HepG2 (cell line): ENCODE data around the gene KIRREL3. TPM values are rescaled to one million over a fixed set of nuclear protein-coding genes. Genes with fewer than 3 reads are reported as not detected.

Experiments used
- ATAC-seq: fragments of 200-7000 bp; cut with Tn5 transposase; 3 replicates; pipeline ENCODE4 v1.9.1; 2020; ENCODE audit warnings: mild to moderate bottlenecking, moderate library complexity
- BruUV-seq: library from RNA; stranded (reverse); fragments of 400-500 nt; replicated peaks from 2 replicates; lab custom pipeline; 2021; lab: Mats Ljungman, UMichigan
- CTCF ChIA-PET: fragments of 300-600 bp; formaldehyde crosslinking; extraction: SDS; loops from one replicate; lab custom pipeline; 2021; ENCODE audit warnings: low total read pairs, inconsistent platforms, low intra/inter-chr PET ratio; lab: Yijun Ruan, JAX
- POLR2A ChIA-PET: fragments of 350-600 bp; sonication (Branson Sonifier 250); formaldehyde crosslinking; loops from one replicate; lab custom pipeline; 2020; ENCODE audit warnings: antibody characterized with exemption, inconsistent platforms; lab: Yijun Ruan, JAX
- DNase-seq: peaks from one replicate; pipeline ENCODE4 v3.0.0-alpha.2; 2015; ENCODE audit warnings: low spot score
- FAIRE-seq: peaks from 3 replicates; lab custom pipeline; 2011; peaks lifted over from hg19 to GRCh38; lab: Jason Lieb, UNC
- H2AFZ ChIP-seq: one replicate; pipeline ENCODE4 v1.6.1; 2011; ENCODE audit warnings: low read length, inconsistent platforms
- H3K27ac ChIP-seq: fragments of 300-600 bp; 3 replicates; pipeline ENCODE4 v1.8.0; 2011; ENCODE audit warnings: mixed run types, mild to moderate bottlenecking, mixed read lengths, low read length, inconsistent platforms; ENCODE audit not compliant: insufficient read depth; ENCODE audit errors: extremely low read length
- H3K27me3 ChIP-seq, 2 experiments: fragments of 200-600 bp in 1 of 2; 2 replicates in 1 of 2; 3 replicates in 1 of 2; pipeline versions ENCODE4 v1.6.0 to v1.8.0; 2011; ENCODE audit warnings: low read length in 2 of 2, mild to moderate bottlenecking in 2 of 2, moderate library complexity in 2 of 2, inconsistent platforms in 1 of 2; ENCODE audit not compliant: insufficient read depth in 2 of 2, control insufficient read depth in 1 of 2
- H3K36me3 ChIP-seq, 2 experiments: fragments of 200-600 bp in 1 of 2; replicated peaks in 1 of 2; 2 replicates in 1 of 2; 3 replicates in 1 of 2; pipeline versions ENCODE4 v1.5.1 to v1.8.0; 2011; ENCODE audit warnings: low read length in 2 of 2, inconsistent platforms in 1 of 2; ENCODE audit not compliant: insufficient read depth in 2 of 2, control insufficient read depth in 1 of 2
- H3K4me1 ChIP-seq: 2 replicates; pipeline ENCODE4 v1.5.1; 2012; ENCODE audit warnings: low read length, inconsistent platforms; ENCODE audit not compliant: insufficient read depth
- H3K4me2 ChIP-seq: 2 replicates; pipeline ENCODE4 v1.6.0; 2011; ENCODE audit warnings: low read depth, low read length, inconsistent platforms
- H3K4me3 ChIP-seq, 3 experiments: fragments of 200-600 bp in 1 of 3; sonication (generic), shearing (Covaris generic) in 1 of 3; replicated peaks in 1 of 3; 2 replicates each; pipeline ENCODE4 v1.5.1; 2011 to 2016; ENCODE audit warnings: low read length in 3 of 3, inconsistent platforms in 2 of 3, low read depth in 2 of 3, mild to moderate bottlenecking in 2 of 3, control low read depth in 1 of 3, mixed read lengths in 1 of 3; ENCODE audit not compliant: insufficient read depth in 1 of 3
- H3K79me2 ChIP-seq: one replicate; pipeline ENCODE4 v1.6.1; 2011; ENCODE audit warnings: low read length, inconsistent platforms; ENCODE audit not compliant: insufficient read depth
- H3K9ac ChIP-seq: 2 replicates; pipeline ENCODE4 v1.6.0; 2011; ENCODE audit warnings: mild to moderate bottlenecking, low read depth, low read length, inconsistent platforms; ENCODE audit not compliant: insufficient read depth
- H3K9me3 ChIP-seq: 2 replicates; pipeline ENCODE4 v1.5.1; 2012; ENCODE audit warnings: mild to moderate bottlenecking, low read length
- H4K20me1 ChIP-seq: 2 replicates; pipeline ENCODE4 v1.6.0; 2011; ENCODE audit warnings: inconsistent platforms, mild to moderate bottlenecking, low read length, moderate library complexity; ENCODE audit not compliant: insufficient read depth
- ATAD3A ChIP-seq: sonication (generic); formaldehyde crosslinking; IDR thresholded peaks from 2 replicates; pipeline ENCODE4 v1.4.0; 2020; ENCODE audit warnings: missing genetic modification reagents
- BRD4 ChIP-seq: sonication (generic); formaldehyde crosslinking; IDR thresholded peaks from 2 replicates; pipeline ENCODE4 v1.4.0; 2020; ENCODE audit warnings: missing genetic modification reagents
- FOXK1 ChIP-seq: sonication (generic); formaldehyde crosslinking; IDR thresholded peaks from 2 replicates; pipeline ENCODE4 v1.4.0; 2020; ENCODE audit warnings: low read depth, missing genetic modification reagents, borderline replicate concordance
- MIER2 ChIP-seq: IDR thresholded peaks from 2 replicates; pipeline ENCODE4 v1.6.1; 2016; ENCODE audit warnings: missing biosample characterization, missing genetic modification reagents
- SP1 ChIP-seq, 2 experiments: fragments of 450-650 bp in 1 of 2; sonication (generic) in 1 of 2; formaldehyde crosslinking in 1 of 2; IDR thresholded peaks; 2 replicates each; pipeline versions ENCODE4 v1.4.0 to v1.6.1; 2016 to 2020; ENCODE audit warnings: missing genetic modification reagents in 1 of 2
- SPEN ChIP-seq: sonication (generic); formaldehyde crosslinking; IDR thresholded peaks from 2 replicates; pipeline ENCODE4 v1.5.1; 2020; ENCODE audit warnings: low read depth, mild to moderate bottlenecking, missing genetic modification reagents
- TCF7 ChIP-seq: sonication (generic); IDR thresholded peaks from 2 replicates; pipeline ENCODE4 v1.6.1; 2016; ENCODE audit warnings: antibody characterized with exemption, low read depth
- TGIF2 ChIP-seq: IDR thresholded peaks from 2 replicates; pipeline ENCODE4 v1.6.1; 2016; ENCODE audit warnings: control low read depth, missing compliant biosample characterization
- ZNF230 ChIP-seq: sonication (generic); formaldehyde crosslinking; IDR thresholded peaks from 2 replicates; pipeline ENCODE4 v1.4.0; 2020; ENCODE audit warnings: mild to moderate bottlenecking, missing genetic modification reagents
- ZNF660 ChIP-seq: sonication (generic); formaldehyde crosslinking; IDR thresholded peaks from 2 replicates; pipeline ENCODE4 v1.5.1; 2020; ENCODE audit warnings: mild to moderate bottlenecking, low read depth, missing genetic modification reagents, borderline replicate concordance
- WGBS: methylation state at CpG from one replicate; pipeline ENCODE4 v1.1.6; 2017; ENCODE audit warnings: low lambda C conversion rate; 5-methylcytosine and 5-hydroxymethylcytosine counted together
- in situ Hi-C: cut with HindIII; loops from 2 replicates; pipeline ENCODE4 v1.10.0; 2017; ENCODE audit warnings: low pct_unique_long_range_greater_than_20kb; ENCODE audit not compliant: extremely low pct_ligation_motif_present
- intact Hi-C: fragments of 100-400 bp; cut with micrococcal nuclease; formaldehyde crosslinking; loops from one replicate; pipeline ENCODE4 v1.10.0; 2022; ENCODE audit not compliant: unreplicated experiment
- polyA plus RNA-seq, 8 experiments: library from polyadenylated mRNA; depleted of rRNA in 3 of 8; stranded (reverse) in 7 of 8; unstranded in 1 of 8; fragments of >200 nt; fragmentation: Illumina TruSeq in 4 of 8; extraction: Trizol in 4 of 8; gene quantifications; 2 replicates each; pipeline versions ENCODE4 v1.2.1 to v1.2.3, GENCODE V29; 2011 to 2016; ENCODE audit warnings: low read depth in 4 of 8, missing spikeins in 1 of 8, mixed read lengths in 1 of 8; ENCODE audit not compliant: insufficient read depth in 1 of 8
- total RNA-seq, 5 experiments: library from RNA; depleted of rRNA; stranded (reverse); fragments of >200 nt; fragmentation: Illumina TruSeq; extraction: Trizol; gene quantifications; 2 replicates each; pipeline ENCODE4 v1.2.3, GENCODE V29; 2016; ENCODE audit warnings: low read depth in 1 of 5
- TF ChIP-seq, protein P1 (sequence below): sonication (generic); formaldehyde crosslinking; IDR thresholded peaks from 2 replicates; pipeline ENCODE4 v1.9.0; 2021; ENCODE audit warnings: missing genetic modification reagents, mild to moderate bottlenecking, borderline replicate concordance
- TF ChIP-seq, protein P2 (sequence below), 2 experiments: fragments of 450-650 bp in 1 of 2; sonication (generic) in 1 of 2; formaldehyde crosslinking in 1 of 2; IDR thresholded peaks; 2 replicates each; pipeline versions ENCODE4 v1.6.1 to v1.8.0; 2016 to 2022; ENCODE audit warnings: antibody characterized with exemption in 1 of 2, mild to moderate bottlenecking in 1 of 2, missing genetic modification reagents in 1 of 2
- TF ChIP-seq, protein P3 (sequence below): sonication (generic); formaldehyde crosslinking; IDR thresholded peaks from 2 replicates; pipeline ENCODE4 v1.4.0; 2020; ENCODE audit warnings: missing genetic modification reagents

KIRREL3 gene
- total and polyA plus RNA-seq, 2 of the 13 experiments (the other 11 are each of a cell fraction or from before 2014, with no cell fraction given) = not detected

DNA sequence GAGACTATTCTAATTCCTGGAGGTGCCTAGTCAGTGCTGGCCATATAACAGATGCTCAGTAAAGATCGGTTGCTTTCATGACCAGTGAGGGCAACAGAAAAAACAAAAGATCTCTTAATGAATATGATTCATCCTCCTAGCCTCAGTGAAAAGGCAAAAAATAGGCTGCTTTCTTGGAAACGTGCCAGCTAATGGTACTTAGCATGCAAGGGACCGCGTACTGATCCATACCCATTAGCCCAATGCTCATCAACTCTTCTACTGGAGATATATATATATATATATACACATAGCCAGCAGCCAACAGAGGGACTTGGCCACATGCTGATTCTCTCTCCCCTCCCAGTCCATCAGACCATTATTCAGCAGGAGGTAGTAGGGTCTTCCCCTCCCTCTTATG, 320.4 kb downstream of the KIRREL3 start:
- in situ Hi-C loops (no loop called here), intact Hi-C loops (no loop called here)
- Histone ChIP-seq H3K9me3 (no peaks in the 10 kb centered on the region), H3K27me3 (peaks cover 3 to 31% of the 10 kb centered on the region in 2 experiments; a peak in 4 of 5 replicates), H3K4me1 (no peaks in the 10 kb centered on the region), H3K36me3 (no peaks in the 10 kb centered on the region), H2AFZ (no peak overlapping the region), H4K20me1 (no peaks in the 10 kb centered on the region), H3K27ac (no peak overlapping the region), H3K9ac (no peak overlapping the region), H3K4me3 (no peak overlapping the region), H3K4me2 (no peak overlapping the region), H3K79me2 (no peaks in the 10 kb centered on the region)
- ChIA-PET CTCF (no interaction called here), POLR2A (no interaction called here)
- WGBS = 24% methylated on average over 4 of the region's 4 CpGs
- BruUV-seq = no TSS peak
- FAIRE-seq = no peak
- DNase-seq = no peak
- no peak for ATAC-seq
- no peak for TF ChIP-seq SPEN (CRISPR knock-in tag)
- TF ChIP-seq SP1 (IDR thresholded peaks at IDR 0.05) = no peak
- TF ChIP-seq SP1 (CRISPR knock-in tag; IDR thresholded peaks at IDR 0.05) = no peak
- TF ChIP-seq TCF7 = no peak
- no peak for TF ChIP-seq ZNF230
- no peak for TF ChIP-seq BRD4
- TF ChIP-seq, protein P1, sequence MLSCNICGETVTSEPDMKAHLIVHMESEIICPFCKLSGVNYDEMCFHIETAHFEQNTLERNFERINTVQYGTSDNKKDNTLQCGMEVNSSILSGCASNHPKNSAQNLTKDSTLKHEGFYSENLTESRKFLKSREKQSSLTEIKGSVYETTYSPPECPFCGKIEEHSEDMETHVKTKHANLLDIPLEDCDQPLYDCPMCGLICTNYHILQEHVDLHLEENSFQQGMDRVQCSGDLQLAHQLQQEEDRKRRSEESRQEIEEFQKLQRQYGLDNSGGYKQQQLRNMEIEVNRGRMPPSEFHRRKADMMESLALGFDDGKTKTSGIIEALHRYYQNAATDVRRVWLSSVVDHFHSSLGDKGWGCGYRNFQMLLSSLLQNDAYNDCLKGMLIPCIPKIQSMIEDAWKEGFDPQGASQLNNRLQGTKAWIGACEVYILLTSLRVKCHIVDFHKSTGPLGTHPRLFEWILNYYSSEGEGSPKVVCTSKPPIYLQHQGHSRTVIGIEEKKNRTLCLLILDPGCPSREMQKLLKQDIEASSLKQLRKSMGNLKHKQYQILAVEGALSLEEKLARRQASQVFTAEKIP (CRISPR knock-in tag) = no peak
- TF ChIP-seq, protein P2, sequence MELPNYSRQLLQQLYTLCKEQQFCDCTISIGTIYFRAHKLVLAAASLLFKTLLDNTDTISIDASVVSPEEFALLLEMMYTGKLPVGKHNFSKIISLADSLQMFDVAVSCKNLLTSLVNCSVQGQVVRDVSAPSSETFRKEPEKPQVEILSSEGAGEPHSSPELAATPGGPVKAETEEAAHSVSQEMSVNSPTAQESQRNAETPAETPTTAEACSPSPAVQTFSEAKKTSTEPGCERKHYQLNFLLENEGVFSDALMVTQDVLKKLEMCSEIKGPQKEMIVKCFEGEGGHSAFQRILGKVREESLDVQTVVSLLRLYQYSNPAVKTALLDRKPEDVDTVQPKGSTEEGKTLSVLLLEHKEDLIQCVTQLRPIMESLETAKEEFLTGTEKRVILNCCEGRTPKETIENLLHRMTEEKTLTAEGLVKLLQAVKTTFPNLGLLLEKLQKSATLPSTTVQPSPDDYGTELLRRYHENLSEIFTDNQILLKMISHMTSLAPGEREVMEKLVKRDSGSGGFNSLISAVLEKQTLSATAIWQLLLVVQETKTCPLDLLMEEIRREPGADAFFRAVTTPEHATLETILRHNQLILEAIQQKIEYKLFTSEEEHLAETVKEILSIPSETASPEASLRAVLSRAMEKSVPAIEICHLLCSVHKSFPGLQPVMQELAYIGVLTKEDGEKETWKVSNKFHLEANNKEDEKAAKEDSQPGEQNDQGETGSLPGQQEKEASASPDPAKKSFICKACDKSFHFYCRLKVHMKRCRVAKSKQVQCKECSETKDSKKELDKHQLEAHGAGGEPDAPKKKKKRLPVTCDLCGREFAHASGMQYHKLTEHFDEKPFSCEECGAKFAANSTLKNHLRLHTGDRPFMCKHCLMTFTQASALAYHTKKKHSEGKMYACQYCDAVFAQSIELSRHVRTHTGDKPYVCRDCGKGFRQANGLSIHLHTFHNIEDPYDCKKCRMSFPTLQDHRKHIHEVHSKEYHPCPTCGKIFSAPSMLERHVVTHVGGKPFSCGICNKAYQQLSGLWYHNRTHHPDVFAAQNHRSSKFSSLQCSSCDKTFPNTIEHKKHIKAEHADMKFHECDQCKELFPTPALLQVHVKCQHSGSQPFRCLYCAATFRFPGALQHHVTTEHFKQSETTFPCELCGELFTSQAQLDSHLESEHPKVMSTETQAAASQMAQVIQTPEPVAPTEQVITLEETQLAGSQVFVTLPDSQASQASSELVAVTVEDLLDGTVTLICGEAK (IDR thresholded peaks at IDR 0.05) = no peak
- TF ChIP-seq, protein P2 (CRISPR knock-in tag; IDR thresholded peaks at IDR 0.05) = no peak
- no peak for TF ChIP-seq ZNF660 (CRISPR knock-in tag)
- no peak for TF ChIP-seq MIER2
- TF ChIP-seq, protein P3, sequence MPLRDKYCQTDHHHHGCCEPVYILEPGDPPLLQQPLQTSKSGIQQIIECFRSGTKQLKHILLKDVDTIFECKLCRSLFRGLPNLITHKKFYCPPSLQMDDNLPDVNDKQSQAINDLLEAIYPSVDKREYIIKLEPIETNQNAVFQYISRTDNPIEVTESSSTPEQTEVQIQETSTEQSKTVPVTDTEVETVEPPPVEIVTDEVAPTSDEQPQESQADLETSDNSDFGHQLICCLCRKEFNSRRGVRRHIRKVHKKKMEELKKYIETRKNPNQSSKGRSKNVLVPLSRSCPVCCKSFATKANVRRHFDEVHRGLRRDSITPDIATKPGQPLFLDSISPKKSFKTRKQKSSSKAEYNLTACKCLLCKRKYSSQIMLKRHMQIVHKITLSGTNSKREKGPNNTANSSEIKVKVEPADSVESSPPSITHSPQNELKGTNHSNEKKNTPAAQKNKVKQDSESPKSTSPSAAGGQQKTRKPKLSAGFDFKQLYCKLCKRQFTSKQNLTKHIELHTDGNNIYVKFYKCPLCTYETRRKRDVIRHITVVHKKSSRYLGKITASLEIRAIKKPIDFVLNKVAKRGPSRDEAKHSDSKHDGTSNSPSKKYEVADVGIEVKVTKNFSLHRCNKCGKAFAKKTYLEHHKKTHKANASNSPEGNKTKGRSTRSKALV (CRISPR knock-in tag) = no peak
- no peak for TF ChIP-seq ATAD3A
- TF ChIP-seq TGIF2 (CRISPR knock-in tag) = no peak
- no peak for TF ChIP-seq FOXK1 (CRISPR knock-in tag)
